ENCODE measurements around the gene NR2F1.

Gene NR2F1

DNA sequence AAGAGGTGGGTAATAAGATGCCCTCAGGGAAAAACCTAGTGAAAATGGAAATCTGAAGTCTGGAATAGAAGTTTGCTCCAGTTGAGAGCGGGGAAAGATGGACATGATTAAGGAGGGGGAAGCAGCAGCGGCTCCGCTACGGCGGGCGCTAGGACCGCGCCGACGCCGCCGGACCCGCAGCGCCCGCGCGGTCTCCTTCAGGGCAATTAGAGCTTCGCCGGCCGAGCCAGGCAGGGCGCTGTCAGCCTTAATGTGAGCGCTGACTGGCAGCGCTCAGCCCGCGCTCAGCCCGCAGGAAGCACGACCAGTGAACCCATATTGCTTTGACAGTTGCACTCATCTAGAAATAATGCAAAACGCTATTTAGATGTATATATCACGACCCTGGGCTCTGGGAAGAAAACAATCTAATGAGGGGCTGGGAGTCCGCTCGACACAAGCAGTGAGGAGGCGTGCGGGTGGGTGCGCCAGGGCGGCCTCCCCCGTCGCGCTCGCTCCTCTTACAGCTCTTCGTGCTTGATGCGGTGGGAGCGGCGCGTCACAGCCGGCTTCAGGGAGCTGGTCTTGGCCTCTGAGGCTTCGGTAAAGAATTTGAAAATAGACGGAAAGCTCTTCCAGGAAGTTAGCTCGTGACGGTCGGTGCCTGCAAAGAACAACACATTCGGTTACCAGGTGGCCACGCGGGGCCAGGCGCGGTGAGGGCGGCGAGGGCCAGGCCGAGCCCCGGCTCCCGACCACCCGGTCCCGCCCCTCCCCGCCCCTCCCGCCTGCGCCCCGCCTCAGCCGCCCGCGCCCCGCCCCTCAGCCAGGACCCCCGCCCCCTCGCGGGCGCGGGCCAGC lies 37.7 kb downstream of the NR2F1 start:
- TF ChIP-seq, protein P1, sequence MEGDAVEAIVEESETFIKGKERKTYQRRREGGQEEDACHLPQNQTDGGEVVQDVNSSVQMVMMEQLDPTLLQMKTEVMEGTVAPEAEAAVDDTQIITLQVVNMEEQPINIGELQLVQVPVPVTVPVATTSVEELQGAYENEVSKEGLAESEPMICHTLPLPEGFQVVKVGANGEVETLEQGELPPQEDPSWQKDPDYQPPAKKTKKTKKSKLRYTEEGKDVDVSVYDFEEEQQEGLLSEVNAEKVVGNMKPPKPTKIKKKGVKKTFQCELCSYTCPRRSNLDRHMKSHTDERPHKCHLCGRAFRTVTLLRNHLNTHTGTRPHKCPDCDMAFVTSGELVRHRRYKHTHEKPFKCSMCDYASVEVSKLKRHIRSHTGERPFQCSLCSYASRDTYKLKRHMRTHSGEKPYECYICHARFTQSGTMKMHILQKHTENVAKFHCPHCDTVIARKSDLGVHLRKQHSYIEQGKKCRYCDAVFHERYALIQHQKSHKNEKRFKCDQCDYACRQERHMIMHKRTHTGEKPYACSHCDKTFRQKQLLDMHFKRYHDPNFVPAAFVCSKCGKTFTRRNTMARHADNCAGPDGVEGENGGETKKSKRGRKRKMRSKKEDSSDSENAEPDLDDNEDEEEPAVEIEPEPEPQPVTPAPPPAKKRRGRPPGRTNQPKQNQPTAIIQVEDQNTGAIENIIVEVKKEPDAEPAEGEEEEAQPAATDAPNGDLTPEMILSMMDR (IDR thresholded peaks at IDR 0.05; ENCODE audit: low read depth, low read length), result no peak
- TF ChIP-seq MYC (IDR thresholded peaks at IDR 0.05; ENCODE audit: low read depth, low read length) (peak; percentile 22; the same call in 1 of the 2 replicates), POLR2A (IDR thresholded peaks at IDR 0.05; ENCODE audit: extremely low read depth, insufficient read length) (no peak)
- TF ChIP-seq, protein P2, sequence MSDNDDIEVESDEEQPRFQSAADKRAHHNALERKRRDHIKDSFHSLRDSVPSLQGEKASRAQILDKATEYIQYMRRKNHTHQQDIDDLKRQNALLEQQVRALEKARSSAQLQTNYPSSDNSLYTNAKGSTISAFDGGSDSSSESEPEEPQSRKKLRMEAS (IDR thresholded peaks at IDR 0.05; ENCODE audit: low read depth, low read length), result no peak; the same call in 1 of the 2 replicates
- peak; percentile 82 for DNase-seq (ENCODE audit: low read depth)
- H3K4me3 ChIP-seq (ENCODE audit: low read depth, low read length), result peak overlapping the region; percentile 57

- peak; percentile 37 for DNase-seq (ENCODE audit: low read depth)
- TF ChIP-seq, protein P1 (IDR thresholded peaks at IDR 0.05; ENCODE audit: low read depth, low read length), result no peak
- TF ChIP-seq, protein P2 (IDR thresholded peaks at IDR 0.05; ENCODE audit: low read depth, low read length), result no peak
- no peak for TF ChIP-seq POLR2A (IDR thresholded peaks at IDR 0.05; ENCODE audit: extremely low read depth, insufficient read length)
- TF ChIP-seq MYC (IDR thresholded peaks at IDR 0.05; ENCODE audit: low read depth, low read length), result no peak
- H3K4me3 ChIP-seq (ENCODE audit: low read depth, low read length), result peak overlapping the region; percentile 18
Measured at GRCh38 chr5:93621327-93621798, 38.3 kb downstream of the NR2F1 start.

DNA sequence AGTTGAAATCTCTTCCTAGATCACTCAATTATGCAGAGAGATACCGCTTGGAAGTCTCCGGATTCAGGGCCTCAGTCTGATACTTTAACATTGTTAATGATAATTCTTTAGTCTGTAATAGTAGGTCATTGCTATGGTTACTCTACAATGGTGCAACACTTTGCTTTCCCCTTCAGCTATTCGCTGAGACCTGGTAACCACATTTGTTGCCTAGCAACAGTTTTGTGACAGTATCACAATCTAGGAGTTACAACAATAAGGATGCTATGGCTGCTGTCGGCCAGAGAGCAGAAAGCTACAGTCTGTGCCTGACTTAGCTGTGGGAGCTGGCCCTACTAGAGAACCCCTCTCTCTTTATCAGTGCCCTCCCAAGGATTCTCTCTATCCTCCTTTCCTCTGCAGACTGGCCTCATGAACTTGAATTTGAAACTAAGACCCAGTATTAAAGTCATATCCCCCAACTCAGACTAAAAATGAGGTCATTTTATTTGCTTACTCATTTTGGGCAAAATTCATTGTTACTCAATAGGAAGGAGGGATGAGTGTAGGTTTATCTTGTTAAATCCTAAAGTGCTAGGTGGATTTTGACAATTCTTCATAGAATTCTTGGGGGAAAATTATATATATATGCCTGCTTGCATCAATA lies 39.3 kb downstream of the NR2F1 start:
- DNase-seq (ENCODE audit: low read depth), result peak; percentile 39
- TF ChIP-seq, protein P1 (IDR thresholded peaks at IDR 0.05; ENCODE audit: low read depth, low read length), result no peak
- TF ChIP-seq, protein P2 (IDR thresholded peaks at IDR 0.05; ENCODE audit: low read depth, low read length), result no peak
- TF ChIP-seq MYC (IDR thresholded peaks at IDR 0.05; ENCODE audit: low read depth, low read length) (no peak), POLR2A (IDR thresholded peaks at IDR 0.05; ENCODE audit: extremely low read depth, insufficient read length) (no peak)
- no peak overlapping the region for H3K4me3 ChIP-seq (ENCODE audit: low read depth, low read length)

GRCh38 chr5:93623153-93623552 lies 40.1 kb downstream of the NR2F1 start:
- TF ChIP-seq, protein P1 (IDR thresholded peaks at IDR 0.05; ENCODE audit: low read depth, low read length), result no peak
- TF ChIP-seq, protein P2 (IDR thresholded peaks at IDR 0.05; ENCODE audit: low read depth, low read length), result no peak
- TF ChIP-seq MYC (IDR thresholded peaks at IDR 0.05; ENCODE audit: low read depth, low read length) (no peak), POLR2A (IDR thresholded peaks at IDR 0.05; ENCODE audit: extremely low read depth, insufficient read length) (no peak)
- DNase-seq (ENCODE audit: low read depth), result no peak
- no peak overlapping the region for H3K4me3 ChIP-seq (ENCODE audit: low read depth, low read length)

- no peak for DNase-seq (ENCODE audit: low read depth)
- H3K4me3 ChIP-seq (ENCODE audit: low read depth, low read length), result no peak overlapping the region
- TF ChIP-seq, protein P2 (IDR thresholded peaks at IDR 0.05; ENCODE audit: low read depth, low read length), result no peak
- TF ChIP-seq POLR2A (IDR thresholded peaks at IDR 0.05; ENCODE audit: extremely low read depth, insufficient read length) (no peak), MYC (IDR thresholded peaks at IDR 0.05; ENCODE audit: low read depth, low read length) (no peak)
- TF ChIP-seq, protein P1 (IDR thresholded peaks at IDR 0.05; ENCODE audit: low read depth, low read length), result no peak
Measured at GRCh38 chr5:93626801-93627200, 43.8 kb downstream of the NR2F1 start.

Measured in NB4 (cell line).